ENCODE results near the gene ODAD4.

The ODAD4 gene

GRCh38 chr17:41913798-41914197 is 16.6 kb upstream of the ODAD4 start:
- TF ChIP-seq CTCF (IDR thresholded peaks at IDR 0.05; ENCODE audit: insufficient read depth, low read length, poor library complexity, severe bottlenecking) (no peak), EZH2phosphoT487 (conservative IDR thresholded peaks at IDR 0.05; ENCODE audit: low read length) (no peak)
- H3K36me3 ChIP-seq (ENCODE audit: low read length) = peaks cover 5% of the 10 kb centered on the region; the same call in 1 of the 2 replicates

GRCh38 chr17:41914358-41914766 is 16.1 kb upstream of the ODAD4 start:
- Histone ChIP-seq H3K36me3 (ENCODE audit: low read length) (peaks cover 5% of the 10 kb centered on the region; the same call in 1 of the 2 replicates), H4K20me1 (ENCODE audit: low read depth, low read length) (peaks cover 25% of the 10 kb centered on the region), H3K4me3 (ENCODE audit: insufficient read depth, low read length, poor library complexity, severe bottlenecking) (no peak overlapping the region)

More at GRCh38 chr17:41913798-41914197, 16.6 kb upstream of the ODAD4 start:
- no peak overlapping the region for H3K27ac ChIP-seq (ENCODE audit: low read depth, low read length)
- H3K9me2 ChIP-seq (replicated peaks; ENCODE audit: insufficient read depth, low read length) = no peaks in the 10 kb centered on the region
- H4K20me1 ChIP-seq (ENCODE audit: low read depth, low read length) = peaks cover 25% of the 10 kb centered on the region
- H3K9ac ChIP-seq (ENCODE audit: low read length) = no peak overlapping the region
- H3K79me2 ChIP-seq (ENCODE audit: insufficient read depth, low read length) = peaks cover 70% of the 10 kb centered on the region
- H3K4me2 ChIP-seq (ENCODE audit: low read depth, low read length, poor library complexity, severe bottlenecking) = no peak overlapping the region
- no peaks in the 10 kb centered on the region for H3F3A ChIP-seq (ENCODE audit: insufficient read depth)
- H3K4me3 ChIP-seq (ENCODE audit: insufficient read depth, low read length, poor library complexity, severe bottlenecking) = no peak overlapping the region
- no peaks in the 10 kb centered on the region for H3K27me3 ChIP-seq (ENCODE audit: low read length)
- H3K9me3 ChIP-seq (ENCODE audit: insufficient read depth, low read length) = no peaks in the 10 kb centered on the region
- no peak overlapping the region for H2AFZ ChIP-seq (ENCODE audit: low read depth, low read length, severe bottlenecking)

GRCh38 chr17:41915020-41915419 is 15.4 kb upstream of the ODAD4 start:
- peaks cover 70% of the 10 kb centered on the region for H3K79me2 ChIP-seq (ENCODE audit: insufficient read depth, low read length)
- peaks cover 5% of the 10 kb centered on the region; the same call in 1 of the 2 replicates for H3K36me3 ChIP-seq (ENCODE audit: low read length)
- TF ChIP-seq CTCF (IDR thresholded peaks at IDR 0.05; ENCODE audit: insufficient read depth, low read length, poor library complexity, severe bottlenecking) = no peak
- no peak for TF ChIP-seq EZH2phosphoT487 (conservative IDR thresholded peaks at IDR 0.05; ENCODE audit: low read length)
- H3K27me3 ChIP-seq (ENCODE audit: low read length) = no peaks in the 10 kb centered on the region
- no peaks in the 10 kb centered on the region for H3F3A ChIP-seq (ENCODE audit: insufficient read depth)
- no peak overlapping the region for H3K27ac ChIP-seq (ENCODE audit: low read depth, low read length)
- no peaks in the 10 kb centered on the region for H3K9me2 ChIP-seq (replicated peaks; ENCODE audit: insufficient read depth, low read length)
- no peak overlapping the region for H2AFZ ChIP-seq (ENCODE audit: low read depth, low read length, severe bottlenecking)
- no peak overlapping the region for H3K4me2 ChIP-seq (ENCODE audit: low read depth, low read length, poor library complexity, severe bottlenecking)
- no peaks in the 10 kb centered on the region for H3K9me3 ChIP-seq (ENCODE audit: insufficient read depth, low read length)
- no peak overlapping the region for H3K4me3 ChIP-seq (ENCODE audit: insufficient read depth, low read length, poor library complexity, severe bottlenecking)
- no peak overlapping the region for H3K9ac ChIP-seq (ENCODE audit: low read length)
- H4K20me1 ChIP-seq (ENCODE audit: low read depth, low read length) = peaks cover 25% of the 10 kb centered on the region

More at GRCh38 chr17:41914358-41914766, 16.1 kb upstream of the ODAD4 start:
- H3K79me2 ChIP-seq (ENCODE audit: insufficient read depth, low read length) = peaks cover 70% of the 10 kb centered on the region
- H3K27ac ChIP-seq (ENCODE audit: low read depth, low read length) = no peak overlapping the region
- no peak overlapping the region for H3K9ac ChIP-seq (ENCODE audit: low read length)
- TF ChIP-seq EZH2phosphoT487 (conservative IDR thresholded peaks at IDR 0.05; ENCODE audit: low read length) = no peak
- no peak for TF ChIP-seq CTCF (IDR thresholded peaks at IDR 0.05; ENCODE audit: insufficient read depth, low read length, poor library complexity, severe bottlenecking)
- H3K27me3 ChIP-seq (ENCODE audit: low read length) = no peaks in the 10 kb centered on the region
- H3K4me2 ChIP-seq (ENCODE audit: low read depth, low read length, poor library complexity, severe bottlenecking) = no peak overlapping the region
- no peaks in the 10 kb centered on the region for H3K9me3 ChIP-seq (ENCODE audit: insufficient read depth, low read length)
- no peaks in the 10 kb centered on the region for H3K9me2 ChIP-seq (replicated peaks; ENCODE audit: insufficient read depth, low read length)
- H2AFZ ChIP-seq (ENCODE audit: low read depth, low read length, severe bottlenecking) = no peak overlapping the region
- H3F3A ChIP-seq (ENCODE audit: insufficient read depth) = no peaks in the 10 kb centered on the region

Data from SU-DHL-6 (cell line).